Lower leg skin (tissue), 3 donors: ENCODE data around the gene UVSSA.

Source experiments
- POLR2A ChIP-seq, 2 donors: fragments of 450-650 bp; IDR thresholded peaks; one replicate each; pipeline ENCODE4 v1.6.1; 2016 to 2017; ENCODE audit warnings: antibody characterized with exemption in 2 of 2, mild to moderate bottlenecking in 1 of 2, moderate library complexity in 1 of 2
- TF ChIP-seq, protein P1 (sequence below), 3 donors: fragments of 450-650 bp; IDR thresholded peaks; one replicate each; pipeline ENCODE4 v1.5.1; 2016; ENCODE audit warnings: antibody characterized with exemption in 3 of 3, mild to moderate bottlenecking in 3 of 3, moderate library complexity in 2 of 3

DNA sequence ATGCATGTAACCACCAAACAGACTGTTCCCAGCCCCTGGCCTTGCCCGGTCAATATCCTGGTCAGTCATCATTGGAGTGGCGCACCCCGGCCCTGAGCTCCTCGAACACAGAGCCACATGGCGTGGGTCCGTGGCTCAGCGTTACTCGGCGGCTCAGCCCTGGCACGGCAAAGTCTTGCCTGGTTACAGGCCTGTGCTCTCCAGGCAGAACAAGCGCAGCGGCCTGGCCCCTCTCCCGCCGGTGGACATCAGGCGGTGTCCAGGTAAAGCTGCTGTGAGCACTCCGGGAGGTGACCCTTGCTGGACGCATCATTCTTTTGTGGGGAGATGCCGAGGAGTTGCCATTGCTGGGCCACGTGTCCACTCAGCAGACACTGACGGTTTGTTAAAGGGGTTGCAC, 6.1 kb upstream of the UVSSA start:
- TF ChIP-seq, protein P1, sequence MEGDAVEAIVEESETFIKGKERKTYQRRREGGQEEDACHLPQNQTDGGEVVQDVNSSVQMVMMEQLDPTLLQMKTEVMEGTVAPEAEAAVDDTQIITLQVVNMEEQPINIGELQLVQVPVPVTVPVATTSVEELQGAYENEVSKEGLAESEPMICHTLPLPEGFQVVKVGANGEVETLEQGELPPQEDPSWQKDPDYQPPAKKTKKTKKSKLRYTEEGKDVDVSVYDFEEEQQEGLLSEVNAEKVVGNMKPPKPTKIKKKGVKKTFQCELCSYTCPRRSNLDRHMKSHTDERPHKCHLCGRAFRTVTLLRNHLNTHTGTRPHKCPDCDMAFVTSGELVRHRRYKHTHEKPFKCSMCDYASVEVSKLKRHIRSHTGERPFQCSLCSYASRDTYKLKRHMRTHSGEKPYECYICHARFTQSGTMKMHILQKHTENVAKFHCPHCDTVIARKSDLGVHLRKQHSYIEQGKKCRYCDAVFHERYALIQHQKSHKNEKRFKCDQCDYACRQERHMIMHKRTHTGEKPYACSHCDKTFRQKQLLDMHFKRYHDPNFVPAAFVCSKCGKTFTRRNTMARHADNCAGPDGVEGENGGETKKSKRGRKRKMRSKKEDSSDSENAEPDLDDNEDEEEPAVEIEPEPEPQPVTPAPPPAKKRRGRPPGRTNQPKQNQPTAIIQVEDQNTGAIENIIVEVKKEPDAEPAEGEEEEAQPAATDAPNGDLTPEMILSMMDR (IDR thresholded peaks at IDR 0.05): no peak
- no peak for TF ChIP-seq POLR2A (IDR thresholded peaks at IDR 0.05)
